CMK (cell line): Measurements from ENCODE around the gene C16orf74.

Experiments used
- DNase-seq: peaks from one replicate; pipeline ENCODE4 v3.0.0-alpha.2; 2010; ENCODE audit warnings: low read depth

Gene C16orf74

DNA sequence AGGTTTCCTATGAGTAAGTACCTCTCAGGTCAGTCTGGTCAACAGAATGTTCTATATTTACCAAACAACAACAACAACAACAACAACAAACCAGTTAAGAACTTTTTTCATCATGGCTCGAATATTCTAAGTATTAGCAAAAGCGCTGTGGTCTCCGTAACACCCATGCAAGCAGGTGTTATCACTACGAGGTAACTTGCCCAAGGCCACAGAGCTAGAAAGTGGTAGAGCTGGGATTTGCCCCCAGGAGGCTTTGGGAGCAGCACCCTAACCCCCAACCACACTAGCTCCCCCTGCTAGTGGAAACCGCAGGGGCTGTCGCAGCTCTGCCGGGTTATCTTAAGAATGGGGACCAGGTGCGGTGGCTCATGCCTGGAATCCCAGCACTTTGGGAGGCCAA is 23.9 kb upstream of the C16orf74 start:
- DNase-seq: no peak

DNA sequence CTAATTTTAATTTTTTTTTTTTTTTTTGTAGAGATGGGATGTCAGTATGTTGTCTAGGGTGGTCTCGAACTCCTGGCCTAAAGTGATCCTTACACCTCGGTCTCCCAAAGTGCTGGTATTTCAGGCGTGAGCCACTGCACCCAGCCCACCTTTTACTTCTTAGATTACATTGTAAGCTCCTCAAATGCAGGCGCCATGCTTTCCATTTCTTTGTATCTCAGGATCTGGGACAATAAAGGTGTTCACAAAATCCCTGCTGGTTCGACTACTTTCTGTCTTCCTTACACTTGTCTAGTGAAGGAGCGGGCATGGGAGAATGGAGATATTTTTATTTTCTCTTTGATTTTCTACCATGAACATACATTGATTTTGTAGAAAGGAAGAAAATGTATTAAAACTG is 23.2 kb upstream of the C16orf74 start:
- no peak for DNase-seq

DNA sequence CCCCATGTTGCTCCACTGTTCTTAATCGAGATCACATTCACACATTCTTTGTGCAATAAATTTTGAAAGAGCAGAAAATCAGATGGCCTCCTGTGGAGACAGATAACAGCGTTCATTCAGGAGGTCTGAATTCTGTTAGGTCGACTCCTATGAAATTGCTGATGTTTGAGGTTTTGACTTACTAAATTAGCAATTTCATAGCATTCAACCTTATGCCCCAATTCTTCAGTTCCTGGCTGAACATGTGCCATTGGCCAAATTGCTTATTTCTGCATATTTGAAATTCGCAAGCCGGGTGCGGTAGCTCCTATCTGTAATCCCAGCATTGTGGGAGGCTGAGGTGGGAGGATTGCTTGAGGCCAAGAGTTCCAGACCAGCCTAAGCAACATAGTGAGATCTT is 22.1 kb upstream of the C16orf74 start:
- no peak for DNase-seq

DNA sequence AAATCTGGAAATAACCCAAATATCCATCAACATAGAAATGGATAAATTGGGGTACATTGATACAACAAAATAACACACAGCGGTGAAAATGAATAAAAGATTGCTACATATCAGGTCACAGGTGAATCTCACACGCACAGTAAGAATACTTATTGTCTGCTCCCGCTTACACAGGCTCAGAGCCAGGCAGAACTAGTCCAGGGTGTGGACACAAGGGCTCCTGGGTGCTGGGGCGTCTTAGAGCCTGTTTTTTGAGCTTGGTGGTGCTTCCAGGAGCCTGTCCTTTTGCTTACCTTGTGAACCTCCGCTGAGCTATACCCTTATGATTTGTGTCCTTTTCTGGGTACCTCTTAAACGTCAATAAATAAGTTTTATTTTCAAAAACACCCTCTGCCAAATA is 19.8 kb upstream of the C16orf74 start:
- no peak for DNase-seq

- DNase-seq: no peak
Measured at GRCh38 chr16:85768199-85768598, 17.3 kb upstream of the C16orf74 start.

DNA sequence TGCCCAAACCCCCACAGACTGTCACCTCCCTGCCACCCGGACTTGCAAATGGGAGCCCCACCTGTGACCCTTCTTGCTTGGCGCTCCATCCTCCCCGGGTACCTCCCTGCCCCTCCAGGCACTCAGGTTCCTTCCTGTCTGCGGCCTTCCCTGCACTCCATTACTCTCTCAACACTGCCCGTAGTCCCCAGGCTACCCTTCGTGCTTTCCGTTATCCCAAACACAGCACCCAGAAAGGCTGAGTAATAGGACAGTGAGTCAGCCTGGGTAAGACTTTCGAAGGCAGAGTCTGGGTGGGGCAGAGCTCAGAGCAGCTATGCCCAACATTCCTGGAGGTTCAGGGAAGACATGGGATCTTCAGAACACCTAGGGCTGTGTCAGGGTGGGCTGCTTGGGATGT is 16.6 kb upstream of the C16orf74 start:
- DNase-seq: no peak

GRCh38 chr16:85765767-85766166 is 14.9 kb upstream of the C16orf74 start:
- DNase-seq: no peak

- DNase-seq: no peak
Measured at GRCh38 chr16:85765211-85765610, 14.3 kb upstream of the C16orf74 start.

DNA sequence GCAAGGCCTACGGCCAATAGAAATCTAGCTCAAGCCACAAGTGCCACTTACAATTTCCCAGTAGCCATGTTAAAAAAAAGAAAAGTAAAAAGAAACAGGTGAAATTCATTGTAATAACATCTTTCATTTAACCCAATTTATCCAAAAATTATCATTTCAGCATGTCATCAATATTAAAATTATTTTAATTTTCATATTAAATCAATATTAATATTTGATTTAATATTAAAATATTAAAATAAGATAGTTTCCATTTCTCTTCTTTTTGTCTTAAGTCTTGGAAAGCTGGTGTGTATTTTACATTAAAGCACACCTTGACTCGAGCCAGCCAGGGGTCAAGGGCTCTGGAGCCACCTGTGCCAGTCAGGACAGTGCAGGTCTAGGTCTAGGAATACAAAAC is 12.7 kb upstream of the C16orf74 start:
- DNase-seq: no peak

DNA sequence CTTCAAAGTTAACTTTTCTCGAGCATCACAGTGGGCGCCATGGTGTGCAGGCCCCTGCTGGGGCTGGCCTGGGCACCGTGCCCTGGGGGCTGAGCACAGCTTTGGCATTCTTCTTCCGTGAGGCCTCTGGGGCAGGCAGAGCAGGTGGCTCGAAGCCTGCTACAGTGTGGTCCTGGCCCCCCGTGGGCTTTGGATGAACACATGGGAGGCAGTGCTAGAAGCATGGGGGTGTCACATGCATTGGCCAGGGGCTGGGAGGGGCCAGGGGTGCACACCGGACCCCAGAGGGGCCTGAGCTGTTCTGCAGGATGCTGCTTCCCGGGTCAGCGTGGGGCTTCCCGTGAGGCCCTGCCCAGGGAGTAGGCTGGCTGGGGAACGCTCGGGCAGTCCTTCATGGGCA is 12.1 kb upstream of the C16orf74 start:
- no peak for DNase-seq

DNA sequence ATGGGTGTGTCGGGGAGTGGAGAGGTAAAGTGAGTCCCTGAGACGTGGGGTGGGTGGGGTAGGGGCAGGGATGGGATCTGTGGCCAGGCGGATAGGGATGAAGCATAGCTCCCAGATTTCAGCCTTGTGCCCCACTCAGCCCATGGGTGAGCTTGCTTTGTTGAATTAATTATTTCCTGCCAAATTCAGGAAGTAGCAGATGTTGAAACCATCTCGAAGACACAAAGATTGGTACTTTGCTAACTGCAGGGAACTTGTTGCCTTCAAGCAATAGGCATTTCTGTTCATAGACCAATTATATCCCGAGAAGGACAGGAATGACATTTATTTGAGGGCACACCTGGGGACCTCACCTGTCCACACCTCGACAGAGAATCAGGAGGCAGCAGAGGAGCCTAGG is 11.0 kb upstream of the C16orf74 start:
- no peak for DNase-seq

GRCh38 chr16:85759631-85760419 is 8.9 kb upstream of the C16orf74 start:
- DNase-seq: no peak

DNA sequence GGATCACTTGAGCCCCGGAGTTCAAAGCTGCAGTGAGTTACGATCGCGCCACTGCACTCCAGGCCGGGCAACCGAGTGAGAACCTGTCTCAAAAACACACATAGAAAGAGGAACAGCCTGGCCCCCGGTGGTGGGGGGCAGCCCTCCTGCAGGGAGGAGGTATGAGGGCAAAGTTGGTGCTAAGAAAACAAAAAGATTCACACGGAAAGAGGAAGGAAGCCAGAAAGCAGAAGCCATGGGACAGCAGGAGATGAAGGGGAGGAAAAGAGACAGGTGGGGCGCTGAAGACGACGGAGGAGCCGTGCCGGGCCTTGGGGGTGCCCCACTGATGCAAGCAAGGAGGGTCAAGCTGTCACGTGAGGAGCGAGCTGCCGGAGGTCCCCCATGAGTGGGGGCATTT is 8.2 kb upstream of the C16orf74 start:
- no peak for DNase-seq

DNA sequence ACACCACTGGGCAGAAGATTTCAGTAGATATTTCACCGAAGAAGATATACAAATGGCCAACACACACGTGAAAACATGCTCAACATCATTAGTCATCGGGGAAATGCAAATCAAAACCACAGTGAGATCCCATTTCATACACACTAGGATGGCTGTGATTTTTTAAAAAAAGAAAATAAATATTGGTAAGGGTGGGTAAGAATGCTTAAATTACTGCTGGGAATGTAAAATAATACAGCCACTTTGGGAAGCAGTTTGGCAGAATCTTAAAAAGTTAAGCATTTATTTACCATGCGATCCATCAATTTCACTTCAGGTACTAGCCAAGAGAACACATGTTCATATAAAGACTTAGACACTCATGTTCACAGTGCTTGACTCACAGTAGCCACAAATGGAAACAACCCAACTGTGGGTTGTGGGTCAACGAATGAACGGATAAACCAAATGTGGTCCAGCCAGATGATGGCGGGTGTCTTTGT is 6.5 kb upstream of the C16orf74 start:
- no peak for DNase-seq

- DNase-seq: no peak
Measured at GRCh38 chr16:85755929-85756768, 5.3 kb upstream of the C16orf74 start.

- no peak for DNase-seq
Measured at GRCh38 chr16:85754413-85754812, 3.5 kb upstream of the C16orf74 start.

DNA sequence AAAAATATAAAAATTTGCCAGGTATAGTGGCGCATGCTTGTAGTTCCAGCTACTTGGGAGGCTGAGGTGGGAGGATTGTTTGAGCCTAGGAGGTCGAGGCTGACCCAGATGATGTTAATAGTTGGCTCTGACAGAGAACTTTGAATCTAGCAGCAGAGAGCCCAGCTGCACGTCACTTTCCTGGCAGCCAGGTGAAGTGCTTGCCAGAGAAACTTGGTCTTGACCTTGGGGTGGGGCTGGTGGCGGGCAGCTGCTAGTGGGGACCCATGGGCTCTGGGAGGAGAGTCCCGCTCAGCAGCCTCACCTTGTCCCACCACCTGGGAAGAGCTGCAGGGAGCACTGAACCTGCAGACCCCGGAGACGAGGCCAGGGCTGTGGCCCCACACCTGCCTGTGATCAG is 3.1 kb upstream of the C16orf74 start:
- DNase-seq: no peak

DNA sequence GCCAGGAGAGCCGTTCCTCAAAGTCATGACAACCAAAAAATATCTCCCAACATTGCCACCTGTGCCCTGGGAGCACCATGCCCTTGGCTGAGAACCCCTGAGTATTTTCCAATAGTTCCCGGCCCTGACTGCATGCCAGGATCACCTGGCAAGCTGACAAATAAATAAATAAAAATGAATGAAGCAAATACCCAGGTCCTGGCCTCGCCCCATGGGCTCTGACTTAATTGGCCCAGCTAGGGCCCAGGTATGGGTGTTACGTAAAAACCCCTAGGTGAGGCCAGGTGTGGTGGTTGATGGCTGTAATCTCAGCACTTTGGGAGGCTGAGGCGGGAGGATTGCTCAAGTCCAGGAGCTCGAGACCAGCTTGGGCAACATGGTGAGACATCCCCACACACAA is 2.7 kb upstream of the C16orf74 start:
- DNase-seq: no peak

DNA sequence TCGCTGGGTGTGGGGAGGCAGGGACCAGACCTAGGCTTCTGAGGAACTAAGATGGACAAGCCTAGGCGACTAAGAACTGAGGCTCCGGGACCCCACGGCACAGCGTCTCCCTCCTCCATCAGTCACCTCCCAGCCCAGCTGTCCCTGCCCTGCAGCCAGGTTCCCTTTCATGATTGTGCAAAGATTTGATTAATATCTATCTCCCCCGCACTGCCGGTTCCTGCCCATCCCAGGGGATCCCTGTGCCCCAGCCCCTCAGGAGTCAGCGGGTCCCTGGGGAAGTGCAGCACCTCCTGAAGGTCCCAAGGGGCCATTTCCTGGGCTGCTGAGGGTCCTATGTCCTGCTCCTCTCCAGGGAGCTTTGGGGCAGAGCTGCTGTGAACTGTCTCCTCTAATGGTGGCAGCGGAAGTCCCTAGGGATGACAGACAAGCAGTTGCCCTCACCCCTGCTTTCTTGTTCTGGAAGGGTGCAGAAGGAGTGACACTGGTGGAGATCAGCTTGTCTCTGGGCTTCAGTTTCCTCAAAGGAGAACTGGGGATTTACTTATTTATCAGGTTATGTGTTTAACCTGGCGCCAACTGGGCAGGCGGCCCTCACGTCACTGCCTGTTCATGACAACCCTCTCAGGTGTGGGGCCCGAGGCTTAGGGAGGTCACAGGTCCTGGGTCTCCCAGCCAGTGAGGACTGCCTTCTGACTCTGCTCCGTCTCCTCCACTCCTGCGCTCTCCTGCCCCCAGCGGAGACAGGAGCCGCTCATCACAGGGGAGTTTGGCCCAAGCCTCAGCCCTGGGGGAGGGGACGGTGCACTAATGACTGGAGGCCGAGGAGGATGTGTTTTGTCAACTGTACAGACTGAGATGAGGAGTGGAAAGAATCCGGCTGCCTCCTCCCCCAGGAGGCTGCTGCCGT is 1.9 kb upstream of the C16orf74 start:
- no peak for DNase-seq

DNA sequence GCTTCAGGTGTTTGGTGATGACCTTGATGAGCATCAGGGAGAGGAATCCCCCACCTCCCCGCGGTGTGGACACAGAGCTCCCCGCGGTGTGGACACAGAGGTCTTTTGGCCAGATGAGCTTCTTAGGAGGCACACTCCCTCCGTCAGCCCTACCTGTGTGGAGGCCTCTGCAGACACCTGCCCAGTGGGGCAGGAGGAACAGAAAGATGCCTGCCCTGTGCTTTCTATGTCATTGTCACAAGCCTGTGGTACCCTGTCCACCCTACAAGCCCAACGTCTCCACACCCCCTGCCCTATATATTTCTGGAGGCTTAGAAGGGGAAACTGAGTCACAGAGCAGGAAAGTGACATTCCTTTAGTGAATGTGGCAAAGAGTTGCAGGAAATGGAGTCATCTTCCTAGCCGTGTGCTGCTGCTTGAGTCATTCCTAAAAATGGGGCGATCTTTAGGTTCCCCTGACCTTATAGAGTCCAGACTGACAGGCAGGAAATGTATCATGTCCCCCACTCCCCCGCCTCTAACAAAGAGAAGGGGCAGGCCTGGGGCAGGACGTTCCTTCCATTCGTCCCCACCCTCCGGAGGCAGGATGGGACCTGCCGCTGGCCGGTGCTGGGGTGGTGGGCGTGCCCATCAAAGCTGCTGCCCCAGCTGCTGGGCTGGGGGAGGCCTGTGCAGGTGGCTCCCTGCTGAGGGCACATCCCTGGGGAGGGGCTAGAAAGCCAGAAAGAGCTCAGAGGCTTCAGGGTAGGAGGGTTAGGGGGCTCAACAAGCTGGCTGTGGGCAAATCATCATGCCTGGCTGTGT is 1.0 kb upstream of the C16orf74 start:
- no peak for DNase-seq

DNA sequence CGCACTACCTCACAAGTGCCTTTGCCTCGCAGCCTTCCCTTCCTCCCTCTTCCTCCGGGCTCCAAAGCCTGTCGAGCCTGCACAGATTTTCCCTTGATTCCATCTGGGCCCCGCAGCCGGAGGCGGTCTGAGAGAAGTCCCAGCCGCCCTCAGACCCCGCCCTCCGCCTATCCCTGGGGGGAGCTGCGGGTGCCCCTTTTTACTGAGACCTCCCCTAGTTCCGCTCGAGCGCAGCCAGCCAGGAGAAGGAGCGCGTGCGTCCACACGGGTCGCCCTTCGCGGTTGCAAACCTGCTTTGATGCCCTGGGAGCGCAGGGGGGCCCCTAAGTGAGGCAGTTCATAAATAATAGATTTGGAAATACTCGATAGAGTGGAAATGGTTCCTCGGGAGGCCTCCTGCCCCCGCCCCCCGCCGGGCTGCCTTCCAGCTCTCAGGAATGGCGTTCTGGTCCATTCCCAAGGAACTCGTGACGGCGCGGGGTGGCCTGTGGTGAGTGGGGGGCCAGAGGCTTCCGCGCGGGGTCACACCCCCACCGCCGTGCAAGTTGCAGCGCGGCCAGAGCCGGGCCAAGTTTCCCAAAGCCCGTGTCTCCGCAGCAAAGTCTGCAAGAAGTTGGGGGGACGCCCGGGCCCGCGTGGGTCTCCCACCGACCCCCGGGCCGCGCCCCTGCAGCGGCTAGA is 610 bp downstream of the C16orf74 start:
- no peak for DNase-seq
